GM13977 (cell line): Measurements from ENCODE around the gene ZNF784.
A peak's percentile ranks its signal among the peaks of the same experiment; 100 is the strongest.

ENCODE experiments used
- DNase-seq: peaks from one replicate; pipeline ENCODE4 v3.0.0; 2012; ENCODE audit warnings: low spot score
- in situ Hi-C: fragments of 300-500 bp; cut with MboI; formaldehyde crosslinking; loops from one replicate; pipeline ENCODE4 v1.12.0; 2022; ENCODE audit warnings: low sequenced_read_pairs, low pct_unique_long_range_greater_than_20kb, mixed read lengths, inconsistent platforms; ENCODE audit not compliant: unreplicated experiment
- TF ChIP-seq, protein P1 (sequence below): IDR thresholded peaks from 2 replicates; pipeline ENCODE4 v1.5.1; 2012; ENCODE audit warnings: mild to moderate bottlenecking, control low read depth; ENCODE audit not compliant: insufficient read depth; ENCODE audit errors: extremely low read depth, missing control alignments

ZNF784 gene, protein sequence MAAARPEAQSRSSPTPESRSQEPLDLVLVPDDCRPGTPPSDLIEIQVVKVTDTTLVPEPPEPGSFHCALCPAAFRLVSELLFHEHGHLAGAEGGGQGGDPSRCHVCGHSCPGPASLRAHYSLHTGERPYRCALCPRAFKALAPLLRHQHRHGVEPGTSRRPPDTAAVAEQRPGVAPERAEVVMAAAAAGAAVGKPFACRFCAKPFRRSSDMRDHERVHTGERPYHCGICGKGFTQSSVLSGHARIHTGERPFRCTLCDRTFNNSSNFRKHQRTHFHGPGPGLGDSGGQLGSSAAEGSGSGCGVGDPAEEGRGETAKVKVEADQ

DNA sequence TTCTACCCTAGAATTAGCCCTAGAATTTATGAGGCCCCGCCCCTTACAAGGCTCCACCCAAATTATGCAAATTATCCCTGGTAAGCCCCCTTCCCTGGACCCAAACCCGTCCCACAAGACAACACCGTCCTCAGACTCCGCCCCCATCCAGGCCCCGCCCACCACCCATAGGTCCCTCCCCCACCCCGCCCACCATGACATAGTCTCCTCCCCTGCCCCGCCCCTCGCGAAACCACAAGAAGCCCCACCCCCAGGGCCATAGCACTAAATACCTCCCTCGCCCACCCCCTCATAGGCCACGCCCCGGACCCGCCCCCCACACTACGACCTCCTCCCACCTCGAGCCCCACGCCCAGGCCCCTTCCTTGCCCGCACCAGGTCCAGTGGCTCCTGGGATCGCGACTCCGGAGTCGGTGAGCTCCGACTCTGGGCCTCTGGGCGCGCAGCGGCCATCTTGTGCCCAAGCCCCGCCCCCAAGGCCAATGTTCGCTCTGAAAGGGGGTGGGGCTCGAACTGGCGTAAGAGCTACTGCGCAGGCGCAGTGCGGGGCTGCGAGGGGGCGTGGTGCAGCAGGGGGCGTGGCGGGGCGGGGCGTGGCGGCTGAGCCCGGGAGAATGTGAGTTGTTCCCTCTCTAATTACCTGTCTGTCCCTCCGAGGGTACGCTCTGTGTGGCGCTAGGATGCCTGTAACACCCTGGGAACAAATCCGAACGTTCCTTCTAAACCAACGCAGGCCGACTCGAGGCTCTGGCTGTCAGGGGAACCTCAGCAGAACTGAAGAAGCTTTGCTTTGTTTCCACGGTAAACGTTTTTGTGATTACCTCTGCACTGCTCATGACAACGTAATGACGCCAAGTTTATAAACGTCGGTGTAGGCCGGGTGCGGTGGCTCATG, at the start of gene ZNF784:
Gene ZNF784, minus strand, starts transcription at position 458 of the 895 bp plus-strand sequence. Its CDS starts 5 bp downstream, at position 453.
- in situ Hi-C loops, result loop anchor here (5.0 to 25.0 kb wide), 2 partner anchors 117 to 1162 kb away; partner anchors contain the start of genes CDC42EP5 and LENG9
- TF ChIP-seq, protein P1, sequence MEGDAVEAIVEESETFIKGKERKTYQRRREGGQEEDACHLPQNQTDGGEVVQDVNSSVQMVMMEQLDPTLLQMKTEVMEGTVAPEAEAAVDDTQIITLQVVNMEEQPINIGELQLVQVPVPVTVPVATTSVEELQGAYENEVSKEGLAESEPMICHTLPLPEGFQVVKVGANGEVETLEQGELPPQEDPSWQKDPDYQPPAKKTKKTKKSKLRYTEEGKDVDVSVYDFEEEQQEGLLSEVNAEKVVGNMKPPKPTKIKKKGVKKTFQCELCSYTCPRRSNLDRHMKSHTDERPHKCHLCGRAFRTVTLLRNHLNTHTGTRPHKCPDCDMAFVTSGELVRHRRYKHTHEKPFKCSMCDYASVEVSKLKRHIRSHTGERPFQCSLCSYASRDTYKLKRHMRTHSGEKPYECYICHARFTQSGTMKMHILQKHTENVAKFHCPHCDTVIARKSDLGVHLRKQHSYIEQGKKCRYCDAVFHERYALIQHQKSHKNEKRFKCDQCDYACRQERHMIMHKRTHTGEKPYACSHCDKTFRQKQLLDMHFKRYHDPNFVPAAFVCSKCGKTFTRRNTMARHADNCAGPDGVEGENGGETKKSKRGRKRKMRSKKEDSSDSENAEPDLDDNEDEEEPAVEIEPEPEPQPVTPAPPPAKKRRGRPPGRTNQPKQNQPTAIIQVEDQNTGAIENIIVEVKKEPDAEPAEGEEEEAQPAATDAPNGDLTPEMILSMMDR, result no peak
- DNase-seq, result peak; percentile 96

DNA sequence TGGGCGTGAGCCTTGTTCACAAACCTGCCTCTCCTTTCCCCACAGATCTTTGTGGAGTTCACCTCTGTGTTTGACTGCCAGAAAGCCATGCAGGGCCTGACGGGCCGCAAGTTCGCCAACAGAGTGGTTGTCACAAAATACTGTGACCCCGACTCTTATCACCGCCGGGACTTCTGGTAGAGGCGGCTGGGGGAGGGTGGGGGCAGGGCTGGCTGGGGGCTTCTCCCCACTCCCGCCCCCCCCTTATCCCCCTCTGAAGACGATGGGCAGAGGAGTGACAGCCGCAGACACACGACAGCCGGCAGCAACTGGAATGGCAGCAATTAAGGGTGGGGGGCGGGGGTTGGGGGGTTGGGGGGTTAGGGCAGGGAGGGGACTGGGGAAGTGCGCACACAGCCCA, 49.5 kb upstream of the ZNF784 start:
- DNase-seq, result no peak
- in situ Hi-C loops, result no loop called here

DNA sequence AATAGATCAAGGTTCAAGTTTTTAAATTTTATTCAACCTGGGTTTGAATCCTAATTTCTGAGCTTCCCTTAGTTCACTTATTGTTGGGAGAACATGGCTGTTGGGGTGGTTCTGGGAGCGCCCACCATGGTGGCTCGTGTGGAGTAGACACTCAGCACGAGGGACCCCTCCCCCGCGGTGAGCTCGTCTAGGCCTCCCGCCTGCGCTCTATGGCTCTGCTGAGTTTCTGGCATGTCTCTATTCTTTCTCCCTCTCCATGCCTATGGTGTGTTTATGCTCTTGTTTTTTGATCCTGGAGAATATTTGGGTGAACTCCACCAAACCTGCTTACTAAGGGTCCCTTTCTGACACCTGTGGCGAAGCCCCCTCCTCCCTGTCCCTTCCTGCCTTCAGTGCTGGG, 49.1 kb upstream of the ZNF784 start:
- DNase-seq, result no peak
- TF ChIP-seq, protein P1, result no peak
- in situ Hi-C loops, result no loop called here

More for the DNA sequence above, 49.5 kb upstream of the ZNF784 start:
- TF ChIP-seq, protein P1, result no peak

DNA sequence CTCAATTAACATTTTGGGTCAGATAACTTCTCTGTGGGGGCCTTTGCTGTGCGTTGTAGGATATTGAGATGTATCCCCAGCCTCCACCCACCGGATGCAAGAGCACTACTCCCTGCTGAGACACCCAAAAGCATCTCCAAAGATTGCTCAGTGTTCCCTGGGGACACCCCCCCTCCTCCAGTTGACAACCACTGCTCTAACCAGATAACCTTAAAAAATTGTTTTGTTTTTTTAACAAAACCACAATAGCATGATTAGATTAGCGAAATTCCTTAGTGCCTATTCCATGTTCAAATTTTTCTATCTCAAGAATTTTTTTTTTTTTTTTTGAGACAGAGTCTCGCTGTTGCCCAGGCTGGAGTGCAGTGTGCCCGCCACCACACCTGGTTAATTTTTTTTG, 48.1 kb upstream of the ZNF784 start:
- no peak for DNase-seq
- in situ Hi-C loops, result no loop called here
- TF ChIP-seq, protein P1, result no peak

DNA sequence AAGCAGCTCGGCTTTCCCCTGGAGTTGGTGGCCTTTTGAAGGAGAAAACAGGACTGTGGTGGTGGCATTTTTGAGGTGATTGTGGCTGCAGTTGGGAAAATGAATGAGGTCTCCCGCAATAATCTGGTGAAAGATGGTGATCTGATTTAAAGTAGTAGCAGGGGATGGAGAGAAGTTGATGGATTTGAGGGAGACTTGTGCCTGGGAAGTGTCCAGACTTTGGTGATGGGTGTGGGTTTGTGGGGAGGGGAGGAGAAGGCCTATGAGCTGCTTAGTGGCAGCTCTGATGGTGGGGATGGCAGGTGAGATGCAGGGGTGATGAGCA, 46.6 kb upstream of the ZNF784 start:
- DNase-seq, result no peak
- in situ Hi-C loops, result no loop called here
- TF ChIP-seq, protein P1, result no peak

DNA sequence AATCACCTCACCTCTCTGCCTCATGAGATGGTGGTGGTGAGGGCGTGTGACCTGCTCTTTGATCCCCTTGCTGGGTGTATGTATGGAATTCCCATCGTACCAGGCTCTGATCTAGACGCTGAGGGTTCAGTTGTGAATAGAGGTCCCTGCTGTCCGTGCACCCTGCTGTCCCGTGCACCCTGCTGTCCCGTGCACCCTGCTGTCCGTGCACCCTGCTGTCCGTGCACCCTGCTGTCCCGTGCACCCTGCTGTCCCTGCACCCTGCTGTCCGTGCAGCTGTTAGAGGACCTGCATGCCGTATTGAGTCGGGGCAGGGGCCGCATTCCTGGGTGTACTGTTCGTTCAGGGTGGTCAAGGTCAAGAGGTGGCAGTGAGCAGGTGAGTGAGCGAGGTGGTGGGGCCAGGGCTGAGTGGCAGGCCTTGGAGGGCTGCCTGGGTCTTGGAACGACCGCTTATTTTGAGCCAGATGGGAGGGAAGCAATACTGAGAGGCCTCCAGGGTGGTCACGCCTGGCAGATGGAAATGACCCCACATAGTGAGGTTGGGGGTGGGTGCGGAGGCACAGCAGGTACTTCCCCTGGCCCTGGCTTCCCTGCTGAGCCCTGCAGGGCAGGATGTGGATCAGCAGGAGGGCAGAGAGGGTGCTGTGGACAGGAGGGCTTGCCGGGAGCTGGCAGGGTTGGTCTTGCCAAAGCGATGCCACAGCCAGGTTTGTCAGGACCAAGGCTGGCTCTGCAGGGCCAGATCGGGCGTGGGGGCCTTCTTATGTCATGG, 46.1 kb upstream of the ZNF784 start:
- no peak for DNase-seq
- TF ChIP-seq, protein P1, result no peak
- in situ Hi-C loops, result no loop called here
